H9 (cell line): ENCODE results near the gene SAMD14. TPM values are rescaled to one million over a fixed set of nuclear protein-coding genes. Genes with fewer than 3 reads are reported as not detected.

Experiments used
- DNase-seq: peaks from one replicate; pipeline ENCODE4 v3.0.0-alpha.2; 2017
- H2AFZ ChIP-seq: one replicate; pipeline ENCODE4 v1.6.1; 2013; ENCODE audit warnings: mild to moderate bottlenecking, low read length, control low read depth, moderate library complexity
- H2AK5ac ChIP-seq: 2 replicates; pipeline ENCODE4 v1.6.1; 2013; ENCODE audit warnings: low read length, control low read depth, mixed read lengths; ENCODE audit not compliant: insufficient read length
- H2BK120ac ChIP-seq: one replicate; pipeline ENCODE4 v1.6.1; 2013; ENCODE audit warnings: low read depth, mild to moderate bottlenecking, low read length, control low read depth, inconsistent platforms; ENCODE audit not compliant: poor library complexity, severe bottlenecking
- H2BK12ac ChIP-seq: 2 replicates; pipeline ENCODE4 v1.6.1; 2013; ENCODE audit warnings: low read length, control low read depth, mixed read lengths, low read depth; ENCODE audit not compliant: insufficient read length
- H2BK15ac ChIP-seq: 2 replicates; pipeline ENCODE4 v1.6.1; 2013; ENCODE audit warnings: low read depth, low read length, control low read depth
- H2BK20ac ChIP-seq: one replicate; pipeline ENCODE4 v1.6.1; 2013; ENCODE audit warnings: low read depth, mild to moderate bottlenecking, low read length, control low read depth, inconsistent platforms; ENCODE audit not compliant: poor library complexity, severe bottlenecking
- H2BK5ac ChIP-seq: 2 replicates; pipeline ENCODE4 v1.6.1; 2013; ENCODE audit warnings: low read length, control low read depth, mixed read lengths; ENCODE audit not compliant: insufficient read length
- H3K14ac ChIP-seq: 2 replicates; pipeline ENCODE4 v1.6.1; 2013; ENCODE audit warnings: low read length, control low read depth; ENCODE audit not compliant: insufficient read depth
- H3K18ac ChIP-seq: 2 replicates; pipeline ENCODE4 v1.6.1; 2013; ENCODE audit warnings: low read depth, mild to moderate bottlenecking, mixed read lengths, low read length, control low read depth; ENCODE audit not compliant: insufficient read length
- H3K23ac ChIP-seq: 2 replicates; pipeline ENCODE4 v1.6.1; 2013; ENCODE audit warnings: low read length, control low read depth, mixed read lengths, low read depth; ENCODE audit not compliant: insufficient read length
- H3K23me2 ChIP-seq: 2 replicates; pipeline ENCODE4 v1.6.1; 2013; ENCODE audit warnings: low read depth, mild to moderate bottlenecking, mixed read lengths, low read length, control low read depth; ENCODE audit not compliant: insufficient read length, poor library complexity, severe bottlenecking
- H3K27ac ChIP-seq: 2 replicates; pipeline ENCODE4 v1.5.1; 2013; ENCODE audit warnings: low read length, control low read depth, mixed read lengths, low read depth; ENCODE audit not compliant: insufficient read length
- H3K27me3 ChIP-seq: 2 replicates; pipeline ENCODE4 v1.6.1; 2013; ENCODE audit warnings: low read length, control low read depth, inconsistent platforms; ENCODE audit not compliant: insufficient read depth
- H3K4ac ChIP-seq: 2 replicates; pipeline ENCODE4 v1.6.1; 2013; ENCODE audit warnings: low read depth, mild to moderate bottlenecking, control low read depth, inconsistent platforms, low read length, moderate library complexity
- H3K4me1 ChIP-seq: 2 replicates; pipeline ENCODE4 v1.6.1; 2013; ENCODE audit warnings: low read length, control low read depth, inconsistent platforms; ENCODE audit not compliant: insufficient read depth
- H3K4me2 ChIP-seq: 2 replicates; pipeline ENCODE4 v1.6.1; 2013; ENCODE audit warnings: low read length, control low read depth, mixed read lengths; ENCODE audit not compliant: insufficient read length, insufficient read depth
- H3K56ac ChIP-seq: 2 replicates; pipeline ENCODE4 v1.6.1; 2013; ENCODE audit warnings: low read depth, mild to moderate bottlenecking, mixed read lengths, low read length, control low read depth; ENCODE audit not compliant: insufficient read length
- H3K79me1 ChIP-seq: 2 replicates; pipeline ENCODE4 v1.6.1; 2013; ENCODE audit warnings: low read depth, mild to moderate bottlenecking, moderate library complexity, low read length, control low read depth, inconsistent platforms; ENCODE audit not compliant: insufficient read depth, poor library complexity, severe bottlenecking
- H3K79me2 ChIP-seq: 2 replicates; pipeline ENCODE4 v1.6.1; 2013; ENCODE audit warnings: low read length, control low read depth, inconsistent platforms; ENCODE audit not compliant: insufficient read depth
- H3K9ac ChIP-seq: 2 replicates; pipeline ENCODE4 v1.6.1; 2013; ENCODE audit warnings: low read length, control low read depth, mixed read lengths; ENCODE audit not compliant: insufficient read length; ENCODE audit errors: extremely low read depth
- H3K9me3 ChIP-seq: one replicate; pipeline ENCODE4 v1.6.1; 2013; ENCODE audit warnings: low read depth, low read length, inconsistent platforms; ENCODE audit not compliant: control insufficient read depth
- H3T11ph ChIP-seq: one replicate; pipeline ENCODE4 v1.6.1; 2013; ENCODE audit warnings: mild to moderate bottlenecking, low read length, control low read depth, inconsistent platforms
- H4K20me1 ChIP-seq: one replicate; pipeline ENCODE4 v1.6.1; 2013; ENCODE audit not compliant: control insufficient read depth, insufficient read length, insufficient read depth
- H4K5ac ChIP-seq: 2 replicates; pipeline ENCODE4 v1.6.1; 2013; ENCODE audit warnings: low read depth, mild to moderate bottlenecking, mixed read lengths, low read length, control low read depth; ENCODE audit not compliant: insufficient read length
- H4K8ac ChIP-seq: replicated peaks from 2 replicates; pipeline ENCODE4 v1.6.1; 2013; ENCODE audit warnings: low read length, control low read depth, mixed read lengths, low read depth; ENCODE audit not compliant: insufficient read length
- H4K91ac ChIP-seq: 2 replicates; pipeline ENCODE4 v1.6.1; 2013; ENCODE audit warnings: low read depth, mild to moderate bottlenecking, moderate library complexity, mixed read lengths, low read length, control low read depth; ENCODE audit not compliant: insufficient read length
- H3K27ac Mint-ChIP-seq, 3 experiments: 2 replicates in 2 of 3; 3 replicates in 1 of 3; pipeline ENCODE4 v1.8.0; 2020 to 2021; ENCODE audit warnings: mixed read lengths in 3 of 3, mild to moderate bottlenecking in 1 of 3, moderate library complexity in 1 of 3
- H3K27me3 Mint-ChIP-seq: 2 replicates; pipeline ENCODE4 v1.8.0; 2021; ENCODE audit warnings: low read depth, mild to moderate bottlenecking, moderate library complexity, mixed read lengths
- H3K36me3 Mint-ChIP-seq, 3 experiments: 2 replicates in 2 of 3; 3 replicates in 1 of 3; pipeline ENCODE4 v1.8.0; 2020 to 2021; ENCODE audit warnings: low read depth in 3 of 3, mixed read lengths in 3 of 3; ENCODE audit not compliant: insufficient read depth in 1 of 3
- H3K4me1 Mint-ChIP-seq, 2 experiments: 2 replicates each; pipeline ENCODE4 v1.8.0; 2020; ENCODE audit warnings: mixed read lengths in 2 of 2
- H3K4me3 Mint-ChIP-seq, 2 experiments: 2 replicates in 1 of 2; 3 replicates in 1 of 2; pipeline ENCODE4 v1.8.0; 2020 to 2021; ENCODE audit warnings: mild to moderate bottlenecking in 2 of 2, mixed read lengths in 2 of 2, moderate library complexity in 1 of 2
- H3K9me3 Mint-ChIP-seq, 2 experiments: 2 replicates in 1 of 2; 3 replicates in 1 of 2; pipeline ENCODE4 v1.8.0; 2020; ENCODE audit warnings: mild to moderate bottlenecking in 2 of 2, mixed read lengths in 2 of 2, moderate library complexity in 1 of 2
- WGBS: extraction: QIAGEN DNeasy Blood & Tissue Kit; methylation state at CpG from one replicate; pipeline ENCODE4 v1.1.7; 2013; ENCODE audit warnings: missing lambda C conversion rate, low lambda C conversion rate, mixed read lengths; ENCODE audit not compliant: insufficient read length; ENCODE audit errors: extremely low coverage; 5-methylcytosine and 5-hydroxymethylcytosine counted together
- total RNA-seq: library from RNA; stranded (reverse); gene quantifications from 2 replicates; pipeline ENCODE4 v1.2.1, GENCODE V29; 2021
- TF ChIP-seq, protein P1 (sequence below): fragments of 200-600 bp; sonication (generic); conservative IDR thresholded peaks from 3 replicates; pipeline ENCODE4 v1.8.0; 2021; ENCODE audit warnings: antibody characterized with exemption, mild to moderate bottlenecking

Gene SAMD14
- total RNA-seq, 1 experiment from 2014 or later: 5.9 TPM

DNA sequence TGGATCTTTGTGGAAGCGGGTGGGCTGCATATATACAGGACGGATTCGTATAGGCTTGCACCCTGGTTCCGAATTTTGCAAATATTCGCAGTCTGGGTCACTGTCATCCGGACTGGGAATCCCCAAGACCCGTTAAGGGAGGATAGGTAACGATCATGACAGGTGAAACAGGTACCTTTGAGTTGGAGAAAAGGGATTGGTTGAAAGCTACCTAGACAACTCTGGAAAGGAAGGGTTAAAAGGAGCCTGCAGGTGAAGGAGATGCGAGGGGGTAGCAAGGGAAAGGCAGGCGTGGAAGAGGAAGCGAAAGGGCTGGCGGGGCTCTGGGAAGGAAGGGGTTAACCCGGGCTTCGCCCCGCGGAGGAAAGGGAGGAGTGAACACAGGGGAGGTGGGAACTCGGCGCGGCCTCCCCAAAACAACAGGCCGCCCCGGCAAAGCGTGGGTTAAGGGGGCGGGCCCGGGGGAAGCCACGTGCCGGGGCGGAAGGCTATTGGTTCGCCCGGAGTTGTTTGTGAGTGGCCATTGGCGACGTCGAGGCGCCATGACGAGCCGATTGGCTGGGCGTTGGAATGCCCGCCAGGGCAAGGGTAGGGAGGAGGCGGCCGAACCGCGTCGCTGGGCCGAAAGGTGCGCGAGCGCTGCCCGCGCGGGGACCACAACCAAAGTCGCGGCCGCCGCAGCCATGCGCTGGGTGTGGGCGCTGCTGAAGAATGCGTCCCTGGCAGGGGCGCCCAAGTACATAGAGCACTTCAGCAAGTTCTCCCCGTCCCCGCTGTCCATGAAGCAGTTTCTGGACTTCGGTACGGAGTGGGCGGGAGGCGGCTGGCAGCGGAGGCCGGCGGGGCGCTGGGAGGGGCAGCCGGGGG lies 35.0 kb downstream of the SAMD14 start, which contains the start of gene PDK2:
Gene PDK2, plus strand, starts transcription at position 599 of the 867 bp plus-strand sequence. Its CDS starts 85 bp downstream, at position 684.
- no peaks in the 10 kb centered on the region for H3K27me3 ChIP-seq
- Mint-ChIP-seq H3K27me3 (peaks cover 2% of the 10 kb centered on the region; the same call in 1 of the 2 replicates), H3K36me3 (peaks cover 0 to 8% (median 0%) of the 10 kb centered on the region in 3 experiments; a peak in 4 of 7 replicates), H3K4me3 (peak within 1 kb of the TSS; percentile 93 to 99), H3K4me1 (peaks cover 14 to 24% of the 10 kb centered on the region in 2 experiments), H3K27ac (peak within 1 kb of the TSS; percentile 34 to 47 (median 42); a peak in 3 of 7 replicates), H3K9me3 (no peaks in the 10 kb centered on the region)
- H2BK20ac ChIP-seq: no peak within 1 kb of the TSS
- H2BK12ac ChIP-seq: no peak within 1 kb of the TSS
- H4K91ac ChIP-seq: no peak within 1 kb of the TSS
- H3K9me3 ChIP-seq: no peaks in the 10 kb centered on the region
- no peak within 1 kb of the TSS for H3K27ac ChIP-seq
- no peaks in the 10 kb centered on the region for H3K79me2 ChIP-seq
- peaks cover 12% of the 10 kb centered on the region for H3K23me2 ChIP-seq
- WGBS: no CpG with 5 or more reads among the region's 68 CpGs
- no peak within 1 kb of the TSS for H2BK15ac ChIP-seq
- no peak within 1 kb of the TSS for H2AK5ac ChIP-seq
- no peaks in the 10 kb centered on the region for H3K79me1 ChIP-seq
- no peaks in the 10 kb centered on the region for H4K20me1 ChIP-seq
- H4K8ac ChIP-seq: no peak within 1 kb of the TSS
- no peak within 1 kb of the TSS for H2BK5ac ChIP-seq
- H2AFZ ChIP-seq: no peak within 1 kb of the TSS
- TF ChIP-seq, protein P1, sequence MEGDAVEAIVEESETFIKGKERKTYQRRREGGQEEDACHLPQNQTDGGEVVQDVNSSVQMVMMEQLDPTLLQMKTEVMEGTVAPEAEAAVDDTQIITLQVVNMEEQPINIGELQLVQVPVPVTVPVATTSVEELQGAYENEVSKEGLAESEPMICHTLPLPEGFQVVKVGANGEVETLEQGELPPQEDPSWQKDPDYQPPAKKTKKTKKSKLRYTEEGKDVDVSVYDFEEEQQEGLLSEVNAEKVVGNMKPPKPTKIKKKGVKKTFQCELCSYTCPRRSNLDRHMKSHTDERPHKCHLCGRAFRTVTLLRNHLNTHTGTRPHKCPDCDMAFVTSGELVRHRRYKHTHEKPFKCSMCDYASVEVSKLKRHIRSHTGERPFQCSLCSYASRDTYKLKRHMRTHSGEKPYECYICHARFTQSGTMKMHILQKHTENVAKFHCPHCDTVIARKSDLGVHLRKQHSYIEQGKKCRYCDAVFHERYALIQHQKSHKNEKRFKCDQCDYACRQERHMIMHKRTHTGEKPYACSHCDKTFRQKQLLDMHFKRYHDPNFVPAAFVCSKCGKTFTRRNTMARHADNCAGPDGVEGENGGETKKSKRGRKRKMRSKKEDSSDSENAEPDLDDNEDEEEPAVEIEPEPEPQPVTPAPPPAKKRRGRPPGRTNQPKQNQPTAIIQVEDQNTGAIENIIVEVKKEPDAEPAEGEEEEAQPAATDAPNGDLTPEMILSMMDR: no peak
- H3T11ph ChIP-seq: no peak within 1 kb of the TSS
- no peak within 1 kb of the TSS for H3K18ac ChIP-seq
- H3K23ac ChIP-seq: no peak within 1 kb of the TSS
- no peak within 1 kb of the TSS for H3K56ac ChIP-seq
- no peak within 1 kb of the TSS for H2BK120ac ChIP-seq
- peak within 1 kb of the TSS; percentile 89 for H3K4me2 ChIP-seq
- peak; percentile 99 for DNase-seq
- H3K9ac ChIP-seq: peak within 1 kb of the TSS; percentile 21
- no peaks in the 10 kb centered on the region for H3K4me1 ChIP-seq
- H3K4ac ChIP-seq: no peak within 1 kb of the TSS
- H4K5ac ChIP-seq: no peak within 1 kb of the TSS
- no peak within 1 kb of the TSS for H3K14ac ChIP-seq
